H1 (cell line): ENCODE measurements around the gene DUSP11. TPM values are rescaled to one million over a fixed set of nuclear protein-coding genes. Genes with fewer than 3 reads are reported as not detected.
A peak's percentile ranks its signal among the peaks of the same experiment; 100 is the strongest.

Source experiments
- CTCF ChIA-PET: fragments of 300-600 bp; sonication (Branson Sonifier 250); formaldehyde crosslinking; loops from one replicate; lab custom pipeline; 2021; ENCODE audit not compliant: partially characterized antibody; lab: Charles Lee
- POLR2A ChIA-PET: fragments of 300-600 bp; sonication (Branson Sonifier 250); formaldehyde crosslinking; loops from one replicate; lab custom pipeline; 2021; ENCODE audit warnings: inconsistent platforms; ENCODE audit not compliant: partially characterized antibody; lab: Charles Lee
- DNase-seq, 2 experiments: peaks; one replicate each; pipeline versions ENCODE4 v3.0.0 to v3.0.0-alpha.2; 2010 to 2022; ENCODE audit warnings: low spot score in 2 of 2, low read depth in 1 of 2, mixed read lengths in 1 of 2
- FAIRE-seq: peaks from 2 replicates; lab custom pipeline; 2011; peaks lifted over from hg19 to GRCh38; lab: Jason Lieb, UNC
- H2AFZ ChIP-seq: 2 replicates; pipeline ENCODE4 v1.8.1; 2012; ENCODE audit warnings: low read length, inconsistent platforms
- H2AK5ac ChIP-seq: 2 replicates; pipeline ENCODE4 v1.6.1; 2013; ENCODE audit warnings: low read depth, low read length
- H2BK120ac ChIP-seq: replicated peaks from 2 replicates; pipeline ENCODE3; 2013; ENCODE audit warnings: low read depth, low read length, inconsistent platforms
- H2BK12ac ChIP-seq: 2 replicates; pipeline ENCODE4 v1.6.1; 2013; ENCODE audit warnings: low read depth, low read length
- H2BK15ac ChIP-seq: 2 replicates; pipeline ENCODE4 v1.6.1; 2013; ENCODE audit warnings: low read length
- H2BK20ac ChIP-seq: 2 replicates; pipeline ENCODE4 v1.6.1; 2013; ENCODE audit warnings: low read length
- H2BK5ac ChIP-seq: 2 replicates; pipeline ENCODE4 v1.6.1; 2013; ENCODE audit warnings: low read depth, low read length
- H3K14ac ChIP-seq: 2 replicates; pipeline ENCODE4 v1.6.1; 2013; ENCODE audit warnings: inconsistent platforms; ENCODE audit not compliant: insufficient read length
- H3K18ac ChIP-seq: 2 replicates; pipeline ENCODE4 v1.6.1; 2013; ENCODE audit warnings: low read length; ENCODE audit errors: extremely low read depth
- H3K23ac ChIP-seq: 2 replicates; pipeline ENCODE4 v1.6.1; 2013; ENCODE audit warnings: inconsistent platforms; ENCODE audit not compliant: insufficient read length
- H3K23me2 ChIP-seq: 2 replicates; pipeline ENCODE4 v1.6.1; 2013; ENCODE audit warnings: low read depth, low read length
- H3K27ac ChIP-seq: 2 replicates; pipeline ENCODE4 v1.6.1; 2011; ENCODE audit warnings: low read depth, low read length, inconsistent platforms
- H3K27me3 ChIP-seq, 4 experiments: replicated peaks in 1 of 4; 1 replicate in 1 of 4; 2 replicates in 3 of 4; pipeline versions ENCODE4 v1.6.1 to v1.8.1; 2011 to 2013; ENCODE audit warnings: low read length in 3 of 4, mild to moderate bottlenecking in 3 of 4, inconsistent platforms in 2 of 4, mixed read lengths in 2 of 4, moderate library complexity in 1 of 4; ENCODE audit not compliant: control insufficient read depth in 3 of 4, insufficient read depth in 3 of 4; ENCODE audit errors: extremely low read depth in 1 of 4
- H3K36me3 ChIP-seq, 4 experiments: 2 replicates each; pipeline versions ENCODE4 v1.6.1 to v1.8.1; 2011 to 2013; ENCODE audit warnings: mild to moderate bottlenecking in 4 of 4, low read length in 3 of 4, moderate library complexity in 2 of 4, control low read depth in 1 of 4, inconsistent platforms in 1 of 4; ENCODE audit not compliant: insufficient read depth in 4 of 4, control insufficient read depth in 2 of 4
- H3K4ac ChIP-seq: replicated peaks from 2 replicates; pipeline ENCODE3; 2013; ENCODE audit warnings: low read length, low read depth, mixed read lengths, inconsistent platforms; ENCODE audit not compliant: insufficient read length
- H3K4me1 ChIP-seq, 4 experiments: replicated peaks in 1 of 4; 1 replicate in 1 of 4; 2 replicates in 3 of 4; pipeline versions ENCODE4 v1.6.1 to v1.8.1; 2011 to 2013; ENCODE audit warnings: low read length in 3 of 4, inconsistent platforms in 2 of 4, mixed read lengths in 1 of 4; ENCODE audit not compliant: insufficient read depth in 4 of 4, control insufficient read depth in 3 of 4
- H3K4me2 ChIP-seq, 2 experiments: 2 replicates each; pipeline versions ENCODE4 v1.6.1 to v1.8.1; 2011 to 2013; ENCODE audit warnings: low read depth in 2 of 2, low read length in 2 of 2, control low read depth in 1 of 2, inconsistent platforms in 1 of 2, mild to moderate bottlenecking in 1 of 2; ENCODE audit not compliant: insufficient read depth in 1 of 2
- H3K4me3 ChIP-seq, 4 experiments: fragments of 200-600, 300-600 bp in 1 of 4; sonication (generic), shearing (Covaris generic), sonication (Bioruptor Twin) in 1 of 4; 2 replicates each; pipeline versions ENCODE4 v1.5.1 to v1.8.1; 2011 to 2016; ENCODE audit warnings: low read length in 4 of 4, low read depth in 3 of 4, control low read depth in 2 of 4, inconsistent platforms in 2 of 4, mild to moderate bottlenecking in 2 of 4, mixed read lengths in 1 of 4, moderate library complexity in 1 of 4; ENCODE audit not compliant: insufficient read depth in 2 of 4; ENCODE audit errors: extremely low read depth in 1 of 4
- H3K56ac ChIP-seq: replicated peaks from 2 replicates; pipeline ENCODE3; 2013; ENCODE audit warnings: low read depth, mild to moderate bottlenecking, mixed read lengths, low read length, inconsistent platforms; ENCODE audit not compliant: insufficient read length
- H3K79me1 ChIP-seq: 2 replicates; pipeline ENCODE4 v1.6.1; 2013; ENCODE audit warnings: low read depth, low read length, control low read depth
- H3K79me2 ChIP-seq, 2 experiments: 2 replicates each; pipeline versions ENCODE4 v1.6.1 to v1.8.1; 2012 to 2013; ENCODE audit warnings: low read length in 2 of 2, mild to moderate bottlenecking in 2 of 2, inconsistent platforms in 1 of 2; ENCODE audit not compliant: insufficient read depth in 2 of 2, control insufficient read depth in 1 of 2
- H3K9ac ChIP-seq, 4 experiments: replicated peaks in 1 of 4; 1 replicate in 1 of 4; 2 replicates in 3 of 4; pipeline versions ENCODE4 v1.6.1 to v1.8.1; 2011 to 2013; ENCODE audit warnings: low read depth in 3 of 4, low read length in 3 of 4, control low read depth in 2 of 4, mild to moderate bottlenecking in 2 of 4, moderate library complexity in 2 of 4, inconsistent platforms in 1 of 4; ENCODE audit errors: extremely low read depth in 1 of 4
- H3K9me3 ChIP-seq, 2 experiments: 2 replicates each; pipeline versions ENCODE4 v1.6.1 to v1.8.1; 2012 to 2013; ENCODE audit warnings: mild to moderate bottlenecking in 2 of 2, moderate library complexity in 2 of 2, control low read depth in 1 of 2, inconsistent platforms in 1 of 2, low read depth in 1 of 2, low read length in 1 of 2, mixed read lengths in 1 of 2; ENCODE audit not compliant: insufficient read depth in 2 of 2
- H4K20me1 ChIP-seq, 2 experiments: replicated peaks in 1 of 2; 2 replicates each; pipeline versions ENCODE3 to v1.8.1; 2011 to 2013; ENCODE audit warnings: inconsistent platforms in 2 of 2, low read length in 2 of 2, mild to moderate bottlenecking in 1 of 2; ENCODE audit not compliant: insufficient read depth in 2 of 2, control insufficient read depth in 1 of 2
- H4K5ac ChIP-seq: 2 replicates; pipeline ENCODE4 v1.6.1; 2013; ENCODE audit warnings: low read length, low read depth, mixed read lengths, inconsistent platforms; ENCODE audit not compliant: insufficient read length
- H4K8ac ChIP-seq: 2 replicates; pipeline ENCODE4 v1.8.0; 2013; ENCODE audit warnings: mild to moderate bottlenecking, moderate library complexity, low read length, inconsistent platforms; ENCODE audit not compliant: insufficient read depth; ENCODE audit errors: extremely low read depth
- H4K91ac ChIP-seq: replicated peaks from 2 replicates; pipeline ENCODE3; 2013; ENCODE audit warnings: low read length, mixed read lengths, inconsistent platforms; ENCODE audit not compliant: insufficient read length
- BCL11A ChIP-seq, 2 experiments: IDR thresholded peaks; one replicate each; pipeline ENCODE4 v1.6.1; 2011; ENCODE audit warnings: low read depth in 2 of 2, low read length in 2 of 2, mild to moderate bottlenecking in 2 of 2
- CTCF ChIP-seq, 3 experiments: IDR thresholded peaks; 1 replicate in 2 of 3; 2 replicates in 1 of 3; pipeline versions ENCODE4 v1.5.1 to v1.6.1; 2011; ENCODE audit warnings: low read length in 3 of 3, mild to moderate bottlenecking in 3 of 3, inconsistent platforms in 2 of 3, low read depth in 1 of 3, moderate library complexity in 1 of 3; ENCODE audit not compliant: insufficient read depth in 1 of 3; ENCODE audit errors: control extremely low read depth in 1 of 3
- SAP30 ChIP-seq: fragments of 300-600 bp; sonication (generic); IDR thresholded peaks from 2 replicates; pipeline ENCODE4 v1.7.1; 2012; ENCODE audit warnings: low read length, moderate library complexity, mild to moderate bottlenecking, inconsistent platforms; ENCODE audit not compliant: insufficient read depth, insufficient replicate concordance
- WGBS, 2 experiments: shearing (Covaris generic) in 1 of 2; methylation state at CpG; one replicate each; pipeline versions ENCODE4 v1.1.6 to v1.1.7; 2013 to 2015; ENCODE audit warnings: low lambda C conversion rate in 2 of 2, mixed read lengths in 2 of 2, inconsistent platforms in 1 of 2, low coverage in 1 of 2, missing lambda C conversion rate in 1 of 2; ENCODE audit not compliant: insufficient replicate concordance in 2 of 2, insufficient coverage in 1 of 2, insufficient read length in 1 of 2; ENCODE audit errors: extremely low coverage in 1 of 2, missing lambda C conversion rate in 1 of 2; 5-methylcytosine and 5-hydroxymethylcytosine counted together
- polyA plus RNA-seq, 7 experiments: library from polyadenylated mRNA; depleted of rRNA in 3 of 7; stranded (reverse) in 5 of 7; unstranded in 2 of 7; fragments of >200 nt in 5 of 7; fragments of 200-250 nt in 2 of 7; gene quantifications; 1 replicate in 5 of 7; 2 replicates in 1 of 7; 4 replicates in 1 of 7; pipeline versions ENCODE4 v1.2.1 to v1.2.3, GENCODE V29; 2011 to 2013; ENCODE audit warnings: missing spikeins in 2 of 7, mixed read lengths in 2 of 7
- total RNA-seq: library from RNA; stranded (reverse); fragmentation: NEBNext Ultra II Directional; extraction: Animal tissue kit (Norgen Biotek cat#: 25700); gene quantifications from 2 replicates; pipeline ENCODE4 v1.2.1, GENCODE V29; 2021

Gene DUSP11
- total and polyA plus RNA-seq, 2 of the 8 experiments (the other 6 are each of a cell fraction or from before 2014, with no cell fraction given): 12.2 to 19.1 TPM

GRCh38 chr2:73746015-73746876, 33.7 kb downstream of the DUSP11 start:
- H3K4me3 ChIP-seq: no peak overlapping the region
- H4K8ac ChIP-seq: no peak overlapping the region
- H2BK120ac ChIP-seq: no peak overlapping the region
- H3K4me2 ChIP-seq: no peak overlapping the region
- CTCF ChIA-PET: interaction anchor here (0.7 to 1.0 kb wide), 4 partner anchors 14 to 150 kb away, joined by 3 read pairs; no protein-coding TSS in a partner anchor
- no peak overlapping the region for H3K9ac ChIP-seq
- H3K56ac ChIP-seq: no peak overlapping the region
- no peaks in the 10 kb centered on the region for H3K23me2 ChIP-seq
- H2AK5ac ChIP-seq: no peak overlapping the region
- no peaks in the 10 kb centered on the region for H3K9me3 ChIP-seq
- DNase-seq: no peak
- no peak overlapping the region for H2BK15ac ChIP-seq
- no peak overlapping the region for H3K4ac ChIP-seq
- no peak overlapping the region for H3K14ac ChIP-seq
- no peaks in the 10 kb centered on the region for H3K79me2 ChIP-seq
- H4K5ac ChIP-seq: no peak overlapping the region
- H3K27ac ChIP-seq: no peak overlapping the region
- no peak overlapping the region for H4K91ac ChIP-seq
- FAIRE-seq: no peak
- H3K4me1 ChIP-seq: no peaks in the 10 kb centered on the region
- H3K23ac ChIP-seq: no peak overlapping the region
- no peak overlapping the region for H2BK20ac ChIP-seq
- no peak overlapping the region for H2AFZ ChIP-seq
- no peak overlapping the region for H2BK12ac ChIP-seq
- H3K27me3 ChIP-seq: peaks cover 0 to 8% (median 3%) of the 10 kb centered on the region in 4 experiments; a peak in 4 of 7 replicates
- TF ChIP-seq CTCF (IDR thresholded peaks at IDR 0.05; ENCODE audit: control extremely low read depth in 1 of 3, insufficient read depth in 1 of 3, low read depth in 1 of 3, low read length in 3 of 3) (peak in 2 of 3 experiments; percentile 21 to 48; a peak in 3 of 4 replicates), BCL11A (IDR thresholded peaks at IDR 0.05; ENCODE audit: low read depth in 2 of 2, low read length in 2 of 2) (no peak), SAP30 (no peak)
- TF ChIP-seq, all 59 proteins: peak for 1
- POLR2A ChIA-PET: interaction anchor here (0.5 to 1.1 kb wide), 3 partner anchors 9 to 465 kb away, joined by 3 to 4 read pairs (median 3); partner anchors contain the start of gene TPRKB
- Histone ChIP-seq H3K36me3 (no peaks in the 10 kb centered on the region), H2BK5ac (no peak overlapping the region), H3K18ac (no peak overlapping the region), H3K79me1 (no peaks in the 10 kb centered on the region), H4K20me1 (no peaks in the 10 kb centered on the region)
- 88% methylated on average over 11 of the region's 11 CpGs; no CpG with 5 or more reads in 1 of the 2 experiments for WGBS, 2 experiments
